ENCODE data around the gene ASCC2.
"Not testable (repeated sequence)": the region's sequence is repeated elsewhere in the genome, so short reads cannot be mapped to it uniquely, and the experiment has no call there.

Gene ASCC2

DNA sequence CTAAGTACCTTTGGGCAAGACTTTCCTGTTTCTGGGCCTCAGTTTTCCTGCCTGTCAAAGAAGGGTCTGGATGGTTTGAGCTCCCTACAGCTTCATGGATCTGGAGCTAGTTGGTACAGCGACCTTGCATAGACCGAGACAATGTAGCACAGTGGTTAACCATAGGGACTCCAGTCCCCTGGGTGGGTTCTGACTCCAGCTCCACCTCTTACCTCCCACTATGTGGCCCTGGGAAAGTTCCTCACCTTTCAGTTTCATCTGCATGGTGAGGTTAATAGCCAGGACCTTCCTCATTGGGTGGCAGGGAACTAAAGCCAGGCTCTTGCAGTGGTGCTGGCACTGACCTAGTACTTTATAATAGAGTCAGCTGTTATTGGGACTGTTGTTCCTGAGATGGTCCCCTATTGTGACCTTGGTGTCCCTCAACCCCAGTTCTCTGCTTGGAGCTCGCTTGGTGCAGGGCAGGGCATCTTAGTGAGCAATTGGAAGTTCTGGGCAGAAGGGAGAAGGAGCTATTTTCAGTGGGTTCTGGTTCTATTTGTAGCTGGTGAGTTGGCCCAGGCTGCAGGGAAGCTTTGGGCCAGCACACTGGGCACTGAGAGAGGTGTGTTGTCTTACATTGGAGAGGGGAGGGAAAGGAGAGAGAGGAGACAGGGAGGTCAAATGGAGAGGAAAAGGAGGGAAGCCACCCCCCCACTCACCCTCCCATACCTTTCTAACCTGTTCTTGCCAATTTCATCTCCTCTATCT lies 34.2 kb upstream of the ASCC2 start:
- in situ Hi-C loops (cut with MboI; ENCODE audit: low sequenced_read_pairs, unreplicated experiment): no loop called here
- no peak for DNase-seq (ENCODE audit: low spot score)
- TF ChIP-seq, protein P1, sequence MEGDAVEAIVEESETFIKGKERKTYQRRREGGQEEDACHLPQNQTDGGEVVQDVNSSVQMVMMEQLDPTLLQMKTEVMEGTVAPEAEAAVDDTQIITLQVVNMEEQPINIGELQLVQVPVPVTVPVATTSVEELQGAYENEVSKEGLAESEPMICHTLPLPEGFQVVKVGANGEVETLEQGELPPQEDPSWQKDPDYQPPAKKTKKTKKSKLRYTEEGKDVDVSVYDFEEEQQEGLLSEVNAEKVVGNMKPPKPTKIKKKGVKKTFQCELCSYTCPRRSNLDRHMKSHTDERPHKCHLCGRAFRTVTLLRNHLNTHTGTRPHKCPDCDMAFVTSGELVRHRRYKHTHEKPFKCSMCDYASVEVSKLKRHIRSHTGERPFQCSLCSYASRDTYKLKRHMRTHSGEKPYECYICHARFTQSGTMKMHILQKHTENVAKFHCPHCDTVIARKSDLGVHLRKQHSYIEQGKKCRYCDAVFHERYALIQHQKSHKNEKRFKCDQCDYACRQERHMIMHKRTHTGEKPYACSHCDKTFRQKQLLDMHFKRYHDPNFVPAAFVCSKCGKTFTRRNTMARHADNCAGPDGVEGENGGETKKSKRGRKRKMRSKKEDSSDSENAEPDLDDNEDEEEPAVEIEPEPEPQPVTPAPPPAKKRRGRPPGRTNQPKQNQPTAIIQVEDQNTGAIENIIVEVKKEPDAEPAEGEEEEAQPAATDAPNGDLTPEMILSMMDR (IDR thresholded peaks at IDR 0.05; ENCODE audit: borderline replicate concordance, control extremely low read depth, extremely low read depth, insufficient read depth, missing control alignments): no peak

DNA sequence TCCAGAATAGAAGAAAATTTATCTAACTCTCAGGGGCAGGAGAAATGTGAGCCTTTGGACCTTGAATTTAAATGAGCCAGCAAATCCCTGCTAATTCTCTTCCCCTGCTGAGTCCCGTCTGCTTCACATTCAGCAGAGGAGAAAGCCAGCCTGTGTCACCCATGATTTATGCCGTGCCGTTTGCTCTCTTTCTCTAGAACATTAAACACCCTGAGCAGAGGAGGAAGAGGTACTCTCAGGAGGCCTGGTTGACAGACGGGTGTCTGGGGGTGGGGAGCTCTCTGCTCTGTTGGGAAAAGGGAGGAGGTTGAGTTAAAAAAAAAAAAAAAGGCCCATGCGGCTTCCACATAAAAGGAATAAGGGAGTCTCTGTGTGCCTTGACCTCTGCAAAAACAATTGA lies 33.6 kb upstream of the ASCC2 start:
- DNase-seq (ENCODE audit: low spot score): no peak
- in situ Hi-C loops (cut with MboI; ENCODE audit: low sequenced_read_pairs, unreplicated experiment): no loop called here
- TF ChIP-seq, protein P1 (IDR thresholded peaks at IDR 0.05; ENCODE audit: borderline replicate concordance, control extremely low read depth, extremely low read depth, insufficient read depth, missing control alignments): no peak

DNA sequence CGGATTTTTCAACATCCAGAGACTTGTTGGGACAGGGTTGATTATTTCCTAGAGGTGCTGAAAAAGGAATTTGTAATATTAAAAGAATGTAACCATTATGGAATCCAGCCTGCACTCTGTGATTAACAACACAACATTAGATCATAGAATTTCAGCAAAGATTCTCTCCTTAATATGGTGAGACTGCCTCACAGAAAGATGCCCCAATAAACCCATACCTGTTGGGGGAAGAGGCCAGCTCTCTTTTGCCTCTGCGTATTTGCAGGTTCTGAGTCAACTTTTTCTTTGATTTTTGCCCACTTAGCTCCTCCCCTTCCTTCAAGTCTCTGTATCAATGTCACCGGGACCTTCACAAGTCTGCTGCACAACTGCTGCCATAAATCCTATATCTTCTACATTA lies 32.5 kb upstream of the ASCC2 start:
- no peak for DNase-seq (ENCODE audit: low spot score)
- in situ Hi-C loops (cut with MboI; ENCODE audit: low sequenced_read_pairs, unreplicated experiment): no loop called here
- TF ChIP-seq, protein P1 (IDR thresholded peaks at IDR 0.05; ENCODE audit: borderline replicate concordance, control extremely low read depth, extremely low read depth, insufficient read depth, missing control alignments): no peak

DNA sequence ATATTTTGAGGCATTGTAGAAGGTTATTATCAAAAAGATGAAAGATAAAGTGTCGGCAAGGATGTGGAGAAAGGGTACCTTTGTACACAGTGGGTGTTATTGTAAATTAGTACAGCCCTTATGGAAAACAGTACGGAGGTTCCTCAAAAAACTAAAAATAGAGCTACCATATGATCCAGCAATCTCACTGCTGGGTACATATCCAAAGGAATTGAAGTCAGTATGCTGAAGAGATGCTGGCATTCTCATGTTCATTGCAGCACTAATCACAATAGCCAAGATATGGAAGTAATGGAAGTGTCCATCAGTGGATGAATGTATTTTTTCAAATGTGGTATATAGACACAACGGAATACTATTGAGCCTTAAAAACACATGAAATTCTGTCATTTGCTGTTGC lies 29.8 kb upstream of the ASCC2 start:
- TF ChIP-seq, protein P1 (IDR thresholded peaks at IDR 0.05; ENCODE audit: borderline replicate concordance, control extremely low read depth, extremely low read depth, insufficient read depth, missing control alignments): no peak
- in situ Hi-C loops (cut with MboI; ENCODE audit: low sequenced_read_pairs, unreplicated experiment): no loop called here
- no peak for DNase-seq (ENCODE audit: low spot score)

DNA sequence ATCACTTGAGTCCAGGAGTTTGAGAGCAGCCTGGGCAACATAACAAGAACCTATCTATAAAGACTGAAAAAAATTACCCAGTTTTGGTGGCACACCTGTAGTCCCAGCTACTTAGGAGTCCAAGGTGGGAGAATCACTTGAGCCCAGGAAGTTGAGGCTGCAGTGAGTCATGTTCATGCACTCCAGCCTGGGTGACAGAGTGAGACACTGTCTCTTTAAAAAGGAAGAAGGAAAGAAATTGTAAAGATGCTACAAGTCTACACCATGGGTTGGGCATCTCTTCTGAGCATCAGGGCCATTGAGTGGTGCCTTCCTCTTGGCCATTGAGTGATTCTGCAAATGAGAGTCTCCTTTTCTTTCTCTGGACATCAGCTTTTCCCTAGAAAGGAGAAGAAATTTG lies 29.2 kb upstream of the ASCC2 start:
- no peak for DNase-seq (ENCODE audit: low spot score)
- in situ Hi-C loops (cut with MboI; ENCODE audit: low sequenced_read_pairs, unreplicated experiment): no loop called here

DNA sequence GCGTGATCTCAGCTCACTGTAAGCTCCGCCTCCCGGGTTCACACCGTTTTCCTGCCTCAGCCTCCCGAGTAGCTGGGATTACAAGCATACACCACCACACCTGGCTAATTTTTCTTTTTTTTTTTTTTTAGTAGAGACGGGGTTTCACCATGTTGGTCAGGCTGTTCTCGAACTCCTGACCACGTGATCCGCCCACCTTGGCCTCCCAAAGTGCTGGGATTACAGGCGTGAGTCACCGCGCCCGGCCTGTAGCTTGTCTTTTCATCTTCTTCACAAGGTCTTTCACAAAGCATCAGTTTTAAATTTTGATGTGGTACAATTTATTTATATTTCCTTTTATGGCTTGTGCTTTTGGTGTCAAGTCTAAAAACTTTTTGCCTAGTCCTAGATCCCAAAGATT lies 27.5 kb upstream of the ASCC2 start:
- DNase-seq (ENCODE audit: low spot score); in situ Hi-C loops (cut with MboI; ENCODE audit: low sequenced_read_pairs, unreplicated experiment): not testable (repeated sequence)

More for the DNA sequence above, 29.2 kb upstream of the ASCC2 start:
- TF ChIP-seq, protein P1 (IDR thresholded peaks at IDR 0.05; ENCODE audit: borderline replicate concordance, control extremely low read depth, extremely low read depth, insufficient read depth, missing control alignments): no peak

DNA sequence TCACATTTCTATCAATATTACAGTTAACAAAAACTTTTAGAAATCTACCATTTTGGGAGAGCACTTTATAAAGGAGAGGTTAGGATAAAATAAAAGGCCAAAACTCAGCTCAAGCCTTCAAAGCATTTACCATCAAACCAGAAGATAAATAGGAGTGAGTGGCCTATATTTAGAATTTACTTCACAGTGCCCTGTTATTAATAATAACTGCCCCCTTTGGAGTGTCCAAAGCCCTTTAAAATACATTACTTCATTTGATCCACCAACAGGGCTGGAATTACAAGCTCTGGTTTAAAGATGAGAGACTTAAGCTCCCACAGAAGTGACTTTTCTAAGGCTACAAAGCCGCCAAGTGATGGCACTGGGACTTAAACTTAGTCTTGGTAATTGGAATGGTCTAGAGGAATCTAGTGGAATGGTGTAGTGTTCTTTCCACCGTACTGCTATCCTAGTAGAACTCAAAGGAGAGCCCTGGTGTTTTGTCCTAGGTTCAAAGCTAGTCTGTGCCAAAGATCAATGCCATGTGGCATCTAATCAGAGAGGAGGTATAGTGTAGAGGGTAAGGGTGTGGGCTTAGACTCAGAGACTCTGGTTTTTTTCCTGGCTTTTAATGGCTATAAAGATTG lies 23.7 kb upstream of the ASCC2 start:
- TF ChIP-seq, protein P1 (IDR thresholded peaks at IDR 0.05; ENCODE audit: borderline replicate concordance, control extremely low read depth, extremely low read depth, insufficient read depth, missing control alignments): no peak
- in situ Hi-C loops (cut with MboI; ENCODE audit: low sequenced_read_pairs, unreplicated experiment): no loop called here
- no peak for DNase-seq (ENCODE audit: low spot score)
